Measurements from ENCODE around the gene ZNF561. TPM values are rescaled to one million over a fixed set of nuclear protein-coding genes. Genes with fewer than 3 reads are reported as not detected.
"Not testable (repeated sequence)": the region's sequence is repeated elsewhere in the genome, so short reads cannot be mapped to it uniquely, and the experiment has no call there.

ZNF561 gene
- total RNA-seq, 4 donors from 2014 or later = 20.6 to 50.5 (median 28.5) TPM

GRCh38 chr19:9584073-9584833 is 36.8 kb downstream of the ZNF561 start, which contains the start of gene ZNF121:
Gene ZNF121, minus strand, starts transcription at chr19:9584504. Its CDS starts 16,407 bp downstream, at chr19:9568097.
- 0 to 2% methylated on average over 6 to 14 of the region's 51 CpGs for WGBS, 2 donors (ENCODE audit: low coverage in 1 of 2)
- Histone ChIP-seq H3K36me3 (peaks cover 0 to 29% of the 10 kb centered on the region in 2 donors), H3K9me3 (peaks cover 0 to 23% (median 0%) of the 10 kb centered on the region in 3 donors), H3K4me3 (peak within 1 kb of the TSS; percentile 85 to 89), H3K27ac (peak within 1 kb of the TSS; percentile 86 to 98 (median 90)), H3K27me3 (peaks cover 9% of the 10 kb centered on the region), H3K4me1 (peaks cover 0 to 26% (median 11%) of the 10 kb centered on the region in 3 donors)
- TF ChIP-seq, protein P1, sequence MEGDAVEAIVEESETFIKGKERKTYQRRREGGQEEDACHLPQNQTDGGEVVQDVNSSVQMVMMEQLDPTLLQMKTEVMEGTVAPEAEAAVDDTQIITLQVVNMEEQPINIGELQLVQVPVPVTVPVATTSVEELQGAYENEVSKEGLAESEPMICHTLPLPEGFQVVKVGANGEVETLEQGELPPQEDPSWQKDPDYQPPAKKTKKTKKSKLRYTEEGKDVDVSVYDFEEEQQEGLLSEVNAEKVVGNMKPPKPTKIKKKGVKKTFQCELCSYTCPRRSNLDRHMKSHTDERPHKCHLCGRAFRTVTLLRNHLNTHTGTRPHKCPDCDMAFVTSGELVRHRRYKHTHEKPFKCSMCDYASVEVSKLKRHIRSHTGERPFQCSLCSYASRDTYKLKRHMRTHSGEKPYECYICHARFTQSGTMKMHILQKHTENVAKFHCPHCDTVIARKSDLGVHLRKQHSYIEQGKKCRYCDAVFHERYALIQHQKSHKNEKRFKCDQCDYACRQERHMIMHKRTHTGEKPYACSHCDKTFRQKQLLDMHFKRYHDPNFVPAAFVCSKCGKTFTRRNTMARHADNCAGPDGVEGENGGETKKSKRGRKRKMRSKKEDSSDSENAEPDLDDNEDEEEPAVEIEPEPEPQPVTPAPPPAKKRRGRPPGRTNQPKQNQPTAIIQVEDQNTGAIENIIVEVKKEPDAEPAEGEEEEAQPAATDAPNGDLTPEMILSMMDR (IDR thresholded peaks at IDR 0.05) = peak in 2 of 4 experiments; percentile 5 to 18
- peak; percentile 67 for TF ChIP-seq POLR2AphosphoS5 (IDR thresholded peaks at IDR 0.05)
- TF ChIP-seq POLR2A (IDR thresholded peaks at IDR 0.05) = peak in 1 of 2 donors; percentile 22
- TF ChIP-seq EP300 (IDR thresholded peaks at IDR 0.05) = no peak
- ATAC-seq = peak; percentile 93

DNA sequence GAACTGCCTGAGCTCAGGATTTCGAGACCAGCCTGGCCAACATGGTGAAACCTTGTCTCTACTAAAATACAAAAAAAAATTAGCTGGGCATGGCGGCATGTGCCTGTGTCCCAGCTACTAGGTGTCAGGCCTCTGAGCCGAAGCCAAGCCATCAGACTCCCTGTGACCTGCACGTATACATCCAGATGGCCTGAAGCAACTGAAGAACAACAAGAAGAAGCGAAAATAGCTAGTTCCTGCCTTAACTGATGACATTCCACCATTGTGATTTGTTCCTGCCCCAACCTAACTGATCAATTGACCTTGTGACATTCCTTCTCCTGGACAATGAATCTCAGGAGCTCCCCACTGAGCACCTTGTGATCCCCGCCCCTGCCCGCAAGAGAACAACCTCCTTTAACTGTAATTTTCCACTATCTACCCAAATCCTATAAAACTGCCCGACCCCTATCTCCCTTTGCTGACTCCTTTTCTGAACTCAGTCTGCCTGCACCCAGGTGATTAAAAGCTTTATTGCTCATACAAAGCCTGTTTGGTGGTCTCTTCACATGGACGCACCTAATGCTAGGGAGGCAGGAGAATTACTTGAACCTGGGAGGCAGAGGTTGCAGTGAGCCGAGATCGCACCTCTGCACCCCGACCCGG is 38.8 kb downstream of the ZNF561 start:
- ATAC-seq = not testable (repeated sequence)
- peaks cover 0 to 46% of the 10 kb centered on the region in 2 donors for H3K36me3 ChIP-seq

GRCh38 chr19:9580728-9581127 is 40.3 kb downstream of the ZNF561 start:
- no peaks in the 10 kb centered on the region for H3K27me3 ChIP-seq
- H3K4me3 ChIP-seq = no peak overlapping the region
- 88 to 100% methylated on average over 3 to 5 of the region's 5 CpGs for WGBS, 2 donors (ENCODE audit: low coverage in 1 of 2)
- no peak overlapping the region for H3K27ac ChIP-seq
- H3K9me3 ChIP-seq = peaks cover 0 to 58% (median 0%) of the 10 kb centered on the region in 3 donors
- TF ChIP-seq POLR2A (IDR thresholded peaks at IDR 0.05) (no peak), EP300 (IDR thresholded peaks at IDR 0.05) (no peak), POLR2AphosphoS5 (IDR thresholded peaks at IDR 0.05) (no peak)
- TF ChIP-seq, protein P1 (IDR thresholded peaks at IDR 0.05) = no peak
- peaks cover 0 to 46% of the 10 kb centered on the region in 2 donors for H3K36me3 ChIP-seq
- H3K4me1 ChIP-seq = peaks cover 0 to 26% (median 11%) of the 10 kb centered on the region in 3 donors
- no peak for ATAC-seq

More for the DNA sequence above, 38.8 kb downstream of the ZNF561 start:
- not testable (repeated sequence) for H3K27me3 ChIP-seq, H3K4me3 ChIP-seq, H3K27ac ChIP-seq
- WGBS, 2 donors (ENCODE audit: low coverage in 1 of 2) = 89 to 90% methylated on average over 6 to 12 of the region's 13 CpGs
- H3K4me1 ChIP-seq = peaks cover 0 to 26% (median 11%) of the 10 kb centered on the region in 3 donors
- H3K9me3 ChIP-seq = peaks cover 0 to 44% (median 0%) of the 10 kb centered on the region in 3 donors

DNA sequence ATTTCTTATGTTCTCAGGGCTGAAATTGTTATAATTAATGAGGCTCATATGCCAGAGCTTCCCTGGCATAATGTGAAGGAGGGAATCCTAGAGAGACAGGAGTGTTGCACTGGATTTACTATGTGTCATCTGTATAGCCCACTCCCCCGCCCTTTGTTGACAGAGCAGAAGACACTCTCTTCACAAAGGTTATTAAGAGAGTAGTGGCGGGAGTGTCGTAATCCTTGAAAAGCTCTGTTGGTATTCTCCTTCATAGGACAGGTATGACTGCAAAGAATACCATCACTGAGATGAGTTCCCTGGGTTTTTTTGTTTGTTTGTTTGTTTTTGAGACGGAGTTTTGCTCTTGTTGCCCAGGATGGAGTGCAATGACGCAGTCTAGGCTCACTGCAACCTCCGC is 50.8 kb downstream of the ZNF561 start:
- ATAC-seq = no peak
- Histone ChIP-seq H3K4me1 (no peaks in the 10 kb centered on the region), H3K9me3 (peaks cover 2 to 100% (median 11%) of the 10 kb centered on the region in 3 donors), H3K27me3 (no peaks in the 10 kb centered on the region), H3K4me3 (no peak overlapping the region), H3K27ac (no peak overlapping the region), H3K36me3 (peaks cover 24 to 75% of the 10 kb centered on the region in 2 donors)
- 100% methylated on average over 4 to 5 of the region's 6 CpGs for WGBS, 2 donors (ENCODE audit: low coverage in 1 of 2)
- TF ChIP-seq, protein P1 (IDR thresholded peaks at IDR 0.05) = no peak
- TF ChIP-seq POLR2A (IDR thresholded peaks at IDR 0.05) (no peak), POLR2AphosphoS5 (IDR thresholded peaks at IDR 0.05) (no peak), EP300 (IDR thresholded peaks at IDR 0.05) (no peak)

GRCh38 chr19:9566729-9567128 is 54.3 kb downstream of the ZNF561 start:
- Histone ChIP-seq H3K27ac (no peak overlapping the region), H3K4me1 (no peaks in the 10 kb centered on the region), H3K4me3 (no peak overlapping the region), H3K27me3 (no peaks in the 10 kb centered on the region), H3K36me3 (peaks cover 31 to 96% of the 10 kb centered on the region in 2 donors), H3K9me3 (peaks cover 8 to 100% (median 10%) of the 10 kb centered on the region in 3 donors)
- 80 to 89% methylated on average over 1 of the region's 1 CpG for WGBS, 2 donors (ENCODE audit: low coverage in 1 of 2)
- TF ChIP-seq POLR2AphosphoS5 (IDR thresholded peaks at IDR 0.05) = no peak
- TF ChIP-seq POLR2A (IDR thresholded peaks at IDR 0.05) = no peak
- TF ChIP-seq, protein P1 (IDR thresholded peaks at IDR 0.05) = no peak
- TF ChIP-seq EP300 (IDR thresholded peaks at IDR 0.05) = no peak
- ATAC-seq = no peak

Data from gastroesophageal sphincter (tissue), 4 donors.